Kidney glomerular epithelial cell (primary cell): ENCODE data around the gene SLC11A1.

ENCODE experiments used
- DNase-seq: peaks from one replicate; lab custom pipeline; 2025; lab: John Stamatoyannopoulos, UW

SLC11A1 gene

DNA sequence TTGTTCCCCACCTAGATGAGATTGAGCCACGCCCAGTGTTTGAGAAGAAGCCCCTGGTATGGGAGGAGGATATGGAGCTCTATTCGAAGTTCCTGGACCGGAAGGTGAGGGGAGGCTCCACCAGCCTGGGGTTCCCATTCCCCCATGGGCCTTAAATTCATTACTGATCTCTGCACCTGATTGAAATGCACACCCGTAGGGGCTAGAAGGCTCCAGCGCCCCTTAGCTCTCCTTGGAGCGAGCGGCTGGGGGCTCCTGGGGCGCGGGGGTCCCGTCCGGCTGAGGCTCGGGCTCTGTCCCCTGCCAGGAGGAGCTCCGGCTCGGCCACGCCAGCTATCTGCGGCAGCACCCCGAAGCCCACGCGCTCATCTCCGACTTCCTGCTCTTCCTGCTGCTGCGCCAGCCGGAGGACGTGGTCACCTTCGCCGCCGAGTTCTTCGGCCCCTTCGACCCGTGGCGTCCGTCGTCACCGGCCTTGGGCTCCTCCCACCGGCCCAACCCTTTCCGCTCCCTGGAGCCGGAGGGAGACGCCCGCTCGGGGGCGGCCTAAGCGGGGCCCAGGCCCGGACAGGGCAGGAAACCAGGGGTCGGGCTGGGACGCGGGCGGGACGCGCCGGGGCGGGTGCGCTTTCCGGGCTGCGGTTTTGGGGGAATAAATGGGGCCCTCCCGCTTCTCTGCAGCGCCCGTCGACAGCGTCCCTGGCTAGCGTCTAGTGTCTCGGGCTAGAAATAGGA is 14.5 kb upstream of the SLC11A1 start:
- no peak for DNase-seq

DNA sequence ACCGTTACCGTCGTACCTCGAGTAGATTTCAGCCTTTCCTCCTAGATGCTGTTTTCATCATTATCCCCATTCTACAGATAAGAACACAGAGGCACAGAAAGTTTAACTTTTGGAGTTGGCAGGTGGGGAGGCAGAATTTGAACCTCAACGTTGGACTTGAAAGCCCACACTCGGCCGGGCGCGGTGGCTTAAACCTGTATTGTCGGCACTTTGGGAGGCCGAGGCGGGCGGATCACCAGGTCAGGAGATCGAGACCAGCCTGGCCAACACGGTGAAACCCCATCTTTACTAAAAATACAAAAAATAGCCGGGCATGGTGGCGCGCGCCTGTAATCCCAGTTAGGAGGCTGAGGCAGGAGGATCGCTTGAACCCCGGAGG is 13.9 kb upstream of the SLC11A1 start:
- no peak for DNase-seq

DNA sequence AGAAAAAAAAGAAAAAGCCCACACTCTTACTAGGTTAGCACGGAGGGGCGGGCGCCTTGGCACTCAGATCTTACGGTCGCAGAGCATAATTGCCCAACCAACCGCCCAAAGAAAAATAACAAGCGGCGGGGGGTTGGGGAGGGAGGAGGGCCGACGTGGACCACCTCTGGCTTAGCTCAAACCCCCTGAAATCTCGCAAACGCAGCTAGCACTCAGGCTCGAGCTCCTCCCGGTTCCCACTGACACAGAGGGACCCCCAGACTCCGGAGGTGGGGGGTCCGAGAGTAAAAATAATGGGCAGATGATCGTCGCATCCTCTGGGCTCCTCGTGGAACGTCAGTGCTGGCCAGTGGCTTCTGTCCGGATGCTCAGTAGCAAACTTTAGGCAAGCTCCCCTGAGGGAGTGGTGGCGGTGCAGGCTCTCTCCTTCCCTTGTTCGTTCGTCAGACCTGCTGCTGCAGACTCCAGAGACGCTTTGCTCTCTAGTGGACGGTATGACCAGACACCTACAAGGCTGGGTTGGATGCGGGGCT is 13.4 kb upstream of the SLC11A1 start:
- DNase-seq: no peak

DNA sequence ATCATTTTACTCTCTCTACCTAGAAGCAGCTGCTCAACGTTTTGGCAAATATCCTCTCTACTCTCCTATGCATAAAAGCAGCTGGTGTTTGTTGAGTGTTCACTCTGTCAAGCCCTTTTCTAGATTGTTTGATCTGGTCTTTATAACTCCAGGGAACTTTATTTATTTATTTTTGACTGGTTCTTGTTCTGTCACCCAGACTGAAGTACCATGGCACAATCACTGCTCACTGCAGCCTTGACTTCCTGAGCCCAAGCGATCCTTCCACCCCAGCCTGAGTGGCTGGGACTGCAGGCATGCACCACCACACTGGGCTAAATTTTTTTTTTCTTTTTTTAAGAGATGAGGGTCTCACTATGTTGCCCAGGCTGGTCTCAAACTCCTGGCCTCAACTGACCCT is 12.7 kb upstream of the SLC11A1 start:
- DNase-seq: no peak

DNA sequence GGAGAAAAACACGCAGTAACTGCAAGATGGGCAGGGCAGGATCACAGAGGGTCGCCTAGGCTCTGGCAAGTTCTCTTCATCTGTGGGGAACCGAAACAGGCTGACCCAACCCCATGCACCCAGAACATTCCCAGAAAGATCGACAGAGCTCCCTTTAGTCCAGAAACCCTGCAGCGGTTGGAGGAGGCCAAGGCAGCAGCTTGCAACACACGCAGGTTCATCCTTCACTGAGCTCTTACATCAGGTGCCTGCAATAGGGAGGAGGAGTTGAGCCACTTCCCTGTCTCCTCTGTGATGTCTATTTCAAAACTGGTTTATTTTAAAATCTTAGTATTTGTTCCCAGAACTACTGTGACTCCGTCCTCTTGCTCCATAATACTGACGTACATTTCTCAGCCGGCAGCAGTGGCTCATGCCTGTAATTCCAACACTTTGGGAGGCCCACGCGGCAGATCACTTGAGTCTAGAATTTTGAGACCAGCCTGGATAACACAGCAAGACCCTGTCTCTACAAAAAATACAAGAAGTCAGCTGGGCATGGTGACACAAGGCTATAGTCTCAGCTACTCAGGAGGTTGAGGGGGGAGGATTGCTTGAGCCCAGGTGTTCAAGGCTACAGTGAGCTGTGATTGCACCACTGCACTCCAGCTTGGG is 11.5 kb upstream of the SLC11A1 start:
- DNase-seq: no peak

DNA sequence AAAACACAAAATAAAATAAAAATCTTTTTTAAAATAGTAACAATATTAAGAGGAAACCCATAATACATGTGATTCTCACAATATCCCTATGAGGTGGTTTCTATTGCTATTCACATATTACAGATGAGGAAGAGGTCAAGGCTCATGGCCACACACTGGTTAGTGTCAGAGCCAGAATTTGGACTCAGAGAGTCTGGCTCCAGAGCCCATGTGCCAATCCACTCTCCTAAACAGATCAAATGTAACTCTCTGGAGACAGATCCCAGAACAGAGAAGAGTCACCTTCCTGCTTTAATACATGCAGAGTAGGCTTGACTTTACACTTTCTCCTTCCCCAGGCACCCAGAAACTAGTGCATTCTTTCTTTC is 10.1 kb upstream of the SLC11A1 start:
- no peak for DNase-seq

DNA sequence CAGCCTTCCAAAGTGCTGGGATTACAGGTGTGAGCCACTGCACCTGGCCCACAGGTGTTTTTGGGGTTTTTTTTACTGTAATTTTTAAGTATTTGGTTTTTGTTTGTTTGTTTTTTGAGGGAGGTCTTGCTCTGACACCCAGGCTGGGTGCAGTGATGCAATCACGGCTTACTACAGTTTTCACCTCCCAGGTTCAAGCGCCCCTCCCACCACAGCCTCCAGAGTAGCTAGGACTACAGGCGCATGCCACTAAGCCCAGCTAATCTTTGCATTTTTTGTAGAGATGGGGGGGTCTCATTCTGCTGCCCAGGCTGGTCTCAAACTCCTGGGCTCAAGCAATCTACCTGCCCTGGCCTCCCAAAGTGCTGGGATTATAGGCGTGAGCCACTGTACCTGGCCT is 7.3 kb upstream of the SLC11A1 start:
- DNase-seq: no peak

DNA sequence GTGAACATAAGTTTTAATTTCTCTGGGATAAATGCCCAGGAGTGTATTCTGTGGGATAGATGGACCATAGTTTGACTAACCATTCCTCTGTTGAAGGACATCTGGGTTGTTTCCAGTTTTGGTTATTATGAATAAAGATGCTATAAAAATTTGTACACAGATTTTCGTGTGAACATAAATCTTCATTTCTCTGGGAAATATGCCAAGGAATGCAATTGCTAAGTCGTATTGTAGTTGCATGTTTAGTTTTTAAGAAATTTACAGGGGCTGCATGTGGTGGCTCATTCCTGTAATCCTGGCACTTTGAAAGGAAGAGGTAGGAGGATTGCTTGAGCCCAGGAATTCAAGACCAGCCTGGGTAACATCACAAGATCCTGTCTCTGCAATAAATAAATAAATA is 6.9 kb upstream of the SLC11A1 start:
- DNase-seq: no peak

DNA sequence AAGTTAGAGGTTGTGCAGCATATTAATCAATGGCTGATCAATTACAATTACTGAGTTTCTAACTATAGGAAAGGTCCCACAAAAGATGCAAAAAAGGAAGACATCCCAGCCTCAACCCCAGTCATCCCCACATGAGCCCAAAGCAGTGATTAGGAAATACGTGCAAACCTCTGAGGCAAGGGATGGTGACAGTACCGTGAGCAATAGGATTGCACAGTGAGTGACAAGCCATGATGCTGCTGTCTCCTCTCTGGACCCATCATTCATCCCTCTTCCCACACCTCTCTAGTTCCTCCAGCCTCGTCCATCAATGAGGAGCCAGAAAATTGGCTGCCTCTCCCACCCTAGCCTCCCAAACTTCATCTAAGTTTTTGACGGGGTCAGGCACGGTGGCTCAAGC is 4.0 kb upstream of the SLC11A1 start:
- no peak for DNase-seq

DNA sequence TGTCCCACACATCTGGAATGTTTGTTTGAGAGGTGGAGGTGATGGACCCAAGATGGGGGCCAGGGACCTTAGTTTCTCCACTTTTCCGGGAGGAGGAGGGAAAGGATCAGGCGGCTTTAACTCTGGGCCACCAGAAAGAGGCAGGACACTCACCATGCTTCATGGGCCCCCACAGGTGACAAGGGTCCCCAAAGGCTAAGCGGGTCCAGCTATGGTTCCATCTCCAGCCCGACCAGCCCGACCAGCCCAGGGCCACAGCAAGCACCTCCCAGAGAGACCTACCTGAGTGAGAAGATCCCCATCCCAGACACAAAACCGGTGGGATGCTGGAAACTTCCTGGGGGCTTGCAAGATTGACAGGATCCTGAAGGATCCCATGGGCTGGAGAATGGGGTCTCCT is 712 bp downstream of the SLC11A1 start:
- DNase-seq: no peak

DNA sequence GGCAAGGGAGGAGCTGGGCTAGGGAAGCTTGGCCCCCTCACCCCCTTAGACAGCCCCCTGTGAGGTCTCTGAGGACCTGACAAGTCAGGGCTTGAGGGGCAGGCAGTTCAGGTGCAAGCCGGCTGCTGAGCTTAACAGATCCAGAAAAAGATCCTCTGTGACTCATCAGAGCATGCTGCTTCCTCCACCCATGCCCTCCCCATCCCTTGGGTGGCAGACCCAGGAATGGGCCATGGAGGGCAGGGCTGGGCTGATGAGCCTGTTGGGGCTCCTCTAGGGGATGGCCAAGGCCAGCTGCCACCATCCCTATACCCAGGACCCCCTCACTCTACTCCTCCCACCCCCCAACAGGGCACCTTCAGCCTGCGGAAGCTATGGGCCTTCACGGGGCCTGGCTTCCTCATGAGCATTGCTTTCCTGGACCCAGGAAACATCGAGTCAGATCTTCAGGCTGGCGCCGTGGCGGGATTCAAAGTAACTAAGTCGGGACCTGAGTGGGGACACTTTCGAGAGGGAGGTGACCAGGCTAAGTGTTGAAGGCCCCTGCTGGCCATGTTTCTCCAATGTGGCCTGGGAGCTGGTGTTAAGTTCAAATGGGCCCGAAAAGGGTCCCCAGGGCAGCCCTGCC is 1.9 kb downstream of the SLC11A1 start:
- DNase-seq: no peak

DNA sequence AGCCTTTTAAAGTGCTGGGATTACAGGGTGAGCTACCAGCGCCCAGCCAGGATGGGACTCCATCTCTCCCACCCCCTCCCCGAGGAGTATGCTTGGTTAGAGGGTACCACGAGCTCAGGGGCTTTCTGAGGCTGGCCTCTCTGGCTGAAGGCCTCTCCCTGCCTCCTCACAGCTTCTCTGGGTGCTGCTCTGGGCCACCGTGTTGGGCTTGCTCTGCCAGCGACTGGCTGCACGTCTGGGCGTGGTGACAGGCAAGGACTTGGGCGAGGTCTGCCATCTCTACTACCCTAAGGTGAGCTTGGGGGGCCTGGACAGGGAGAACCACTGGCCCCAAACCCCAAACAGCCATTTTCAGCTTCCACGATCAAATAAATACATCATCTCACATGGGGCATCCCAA is 2.9 kb downstream of the SLC11A1 start:
- no peak for DNase-seq

DNA sequence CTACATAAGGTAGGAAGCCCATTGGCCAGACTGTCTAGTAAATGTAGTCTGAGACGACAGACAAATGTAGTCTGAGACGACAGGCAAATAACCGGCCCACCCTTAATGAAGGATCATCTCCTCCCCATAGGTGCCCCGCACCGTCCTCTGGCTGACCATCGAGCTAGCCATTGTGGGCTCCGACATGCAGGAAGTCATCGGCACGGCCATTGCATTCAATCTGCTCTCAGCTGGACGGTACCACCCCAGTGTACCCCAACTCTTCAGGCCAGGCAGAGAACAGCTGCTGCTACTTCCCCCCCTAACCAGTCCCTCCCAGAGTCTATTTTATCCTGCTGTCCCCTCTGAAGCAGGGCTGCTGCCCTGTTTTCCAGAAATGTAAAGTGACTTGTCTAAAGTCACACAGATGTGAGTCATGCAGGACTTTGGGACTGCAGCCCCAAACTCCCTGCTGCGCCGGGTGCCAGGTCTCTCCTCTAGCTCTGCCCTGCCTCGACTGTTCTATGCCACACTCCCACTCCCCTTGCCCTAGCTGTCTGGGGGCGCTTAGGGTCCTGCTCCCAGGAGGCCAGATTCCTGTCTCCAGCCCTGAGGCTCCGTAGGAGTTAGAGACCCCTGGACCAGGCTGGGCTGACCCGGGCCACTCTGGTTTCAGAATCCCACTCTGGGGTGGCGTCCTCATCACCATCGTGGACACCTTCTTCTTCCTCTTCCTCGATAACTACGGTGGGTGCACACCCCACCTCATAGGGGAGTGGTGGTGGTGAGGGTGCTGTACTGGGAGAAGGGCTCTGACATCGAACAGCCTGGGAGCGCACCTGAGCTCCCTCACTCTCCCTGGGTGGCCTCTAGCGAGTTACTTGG is 4.7 kb downstream of the SLC11A1 start:
- DNase-seq: no peak

DNA sequence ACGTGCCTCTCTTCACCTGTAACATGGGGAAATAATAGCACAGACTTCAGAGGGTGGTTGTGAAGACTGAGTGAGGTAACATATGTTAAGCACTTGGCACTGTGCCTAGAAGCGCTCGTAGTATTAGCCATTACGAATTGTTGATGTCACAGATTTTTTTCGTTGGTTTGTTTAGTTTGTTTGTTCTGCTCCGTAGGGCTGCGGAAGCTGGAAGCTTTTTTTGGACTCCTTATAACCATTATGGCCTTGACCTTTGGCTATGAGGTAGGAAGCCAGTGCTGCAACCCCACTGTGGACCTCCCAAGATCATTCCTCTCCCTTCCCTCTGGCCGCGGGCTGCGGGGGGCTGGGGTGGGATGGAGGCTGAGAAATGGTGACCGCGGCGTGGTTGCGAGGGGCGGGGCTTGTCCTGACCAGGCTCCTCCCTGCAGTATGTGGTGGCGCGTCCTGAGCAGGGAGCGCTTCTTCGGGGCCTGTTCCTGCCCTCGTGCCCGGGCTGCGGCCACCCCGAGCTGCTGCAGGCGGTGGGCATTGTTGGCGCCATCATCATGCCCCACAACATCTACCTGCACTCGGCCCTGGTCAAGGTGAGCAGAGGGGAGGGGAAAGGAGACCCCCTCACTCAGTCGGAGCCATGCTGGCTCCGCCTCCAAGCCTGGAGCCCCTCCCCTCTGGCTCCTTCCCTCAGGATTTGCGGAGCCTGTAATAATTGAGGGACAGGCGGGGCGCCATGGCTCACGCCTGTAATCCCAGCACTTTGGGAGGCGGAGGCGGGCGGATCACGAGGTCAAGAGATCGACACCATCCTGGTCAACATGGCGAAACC is 5.5 kb downstream of the SLC11A1 start:
- no peak for DNase-seq

DNA sequence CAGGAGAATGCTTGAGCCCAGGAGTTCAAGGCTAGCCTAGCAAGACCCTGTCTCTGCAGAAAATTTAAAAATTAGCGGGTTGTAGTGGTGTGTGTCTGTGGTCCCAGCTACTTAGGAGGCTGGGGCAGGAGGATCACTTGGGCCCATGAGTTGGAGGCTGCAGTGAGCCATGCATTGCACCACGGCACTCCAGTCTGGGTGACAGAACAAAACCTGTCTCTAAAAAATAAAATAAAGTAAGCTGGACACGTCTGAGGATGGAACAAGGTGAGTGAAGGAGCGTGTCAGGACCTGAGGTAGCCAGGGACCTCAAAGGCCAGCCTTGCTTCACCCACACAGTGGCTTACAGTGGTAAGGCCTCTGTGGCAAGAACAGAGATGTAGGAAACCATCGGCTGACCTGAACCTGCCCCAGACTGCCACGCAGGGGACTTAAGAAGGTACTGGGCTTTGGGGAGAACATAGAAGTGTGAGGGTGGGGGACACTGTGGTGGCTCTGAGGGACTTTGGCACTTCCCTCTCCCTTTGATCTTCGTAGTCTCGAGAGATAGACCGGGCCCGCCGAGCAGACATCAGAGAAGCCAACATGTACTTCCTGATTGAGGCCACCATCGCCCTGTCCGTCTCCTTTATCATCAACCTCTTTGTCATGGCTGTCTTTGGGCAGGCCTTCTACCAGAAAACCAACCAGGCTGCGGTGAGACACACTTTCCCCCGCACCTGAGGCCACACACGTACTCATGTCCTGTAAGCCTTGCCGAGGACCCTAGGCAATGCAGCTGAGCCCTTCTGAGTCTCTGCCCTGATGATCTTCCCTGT is 7.5 kb downstream of the SLC11A1 start:
- DNase-seq: no peak

DNA sequence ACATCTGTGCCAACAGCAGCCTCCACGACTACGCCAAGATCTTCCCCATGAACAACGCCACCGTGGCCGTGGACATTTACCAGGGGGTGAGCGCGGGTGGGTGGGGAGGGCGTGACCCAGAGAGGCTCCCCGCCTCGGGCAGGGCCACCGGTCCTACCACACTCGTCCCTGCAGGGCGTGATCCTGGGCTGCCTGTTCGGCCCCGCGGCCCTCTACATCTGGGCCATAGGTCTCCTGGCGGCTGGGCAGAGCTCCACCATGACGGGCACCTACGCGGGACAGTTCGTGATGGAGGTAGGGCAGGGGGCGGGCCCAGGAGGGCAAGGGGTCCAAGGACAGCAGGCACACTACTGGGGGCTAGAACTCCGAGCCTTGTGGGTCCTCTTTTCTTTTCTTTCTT is 9.1 kb downstream of the SLC11A1 start:
- DNase-seq: no peak

DNA sequence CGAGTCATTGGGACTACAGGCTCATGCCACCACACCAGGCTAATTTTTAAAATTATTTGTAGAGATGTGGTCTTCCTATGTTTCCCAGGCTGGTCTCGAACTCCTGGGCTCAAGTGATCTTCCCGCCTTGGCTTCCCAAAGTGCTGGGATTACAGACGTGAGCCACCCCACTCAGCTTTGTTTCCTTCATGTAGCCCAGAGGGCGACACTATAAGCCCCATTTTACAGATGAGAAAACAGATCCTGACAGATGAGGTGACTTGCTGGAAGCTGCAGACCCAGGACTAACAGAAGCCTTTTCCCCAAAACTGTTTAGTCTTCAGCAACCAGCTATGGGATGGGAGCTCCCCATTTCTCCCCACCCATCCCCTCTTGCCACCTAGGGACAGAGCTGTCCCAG is 10.4 kb downstream of the SLC11A1 start:
- no peak for DNase-seq

DNA sequence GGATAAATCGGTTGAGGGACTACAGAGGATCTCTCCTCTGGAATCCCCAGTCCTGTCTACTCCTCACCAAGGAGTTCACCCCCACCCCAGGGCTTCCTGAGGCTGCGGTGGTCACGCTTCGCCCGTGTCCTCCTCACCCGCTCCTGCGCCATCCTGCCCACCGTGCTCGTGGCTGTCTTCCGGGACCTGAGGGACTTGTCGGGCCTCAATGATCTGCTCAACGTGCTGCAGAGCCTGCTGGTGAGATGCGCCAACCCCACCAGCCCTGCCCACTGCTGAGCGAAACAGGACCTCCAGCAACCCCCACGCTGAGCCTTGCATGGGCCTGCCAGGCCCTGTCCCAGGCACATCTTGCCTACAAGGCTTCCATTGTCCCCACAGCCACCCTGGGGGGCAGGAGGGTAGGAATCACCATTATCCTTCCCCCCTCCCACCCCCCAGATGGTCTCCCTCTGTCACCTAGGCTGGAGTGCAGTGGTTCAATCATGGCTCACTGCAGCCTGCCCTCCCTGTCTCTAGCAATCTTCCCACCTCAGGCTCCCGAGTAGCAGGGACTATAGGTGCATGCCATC is 10.9 kb downstream of the SLC11A1 start:
- no peak for DNase-seq

DNA sequence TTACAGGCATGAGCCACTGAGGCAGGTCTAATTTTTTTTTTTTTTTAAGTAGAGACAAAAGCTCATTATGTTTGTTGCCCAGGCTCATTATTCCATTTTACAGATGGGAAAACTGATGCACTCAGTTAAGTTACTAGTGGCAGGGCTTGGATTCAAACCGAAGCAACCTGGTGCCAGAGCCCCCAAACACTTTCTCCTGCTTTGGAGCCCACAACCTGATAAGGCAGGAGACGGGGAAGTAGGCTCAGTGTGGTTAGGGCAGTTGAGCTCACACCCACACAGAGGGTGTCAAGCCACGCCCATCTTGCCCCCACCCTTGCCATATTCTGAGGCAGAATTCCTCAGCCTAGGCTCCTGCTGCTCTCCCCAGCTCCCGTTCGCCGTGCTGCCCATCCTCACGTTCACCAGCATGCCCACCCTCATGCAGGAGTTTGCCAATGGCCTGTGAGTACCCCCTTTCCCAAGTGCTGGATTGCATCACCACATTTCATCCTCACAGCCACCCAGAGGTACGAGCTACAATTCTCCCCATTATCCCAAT is 11.7 kb downstream of the SLC11A1 start:
- no peak for DNase-seq
